BLaER1 treated with 17β-estradiol and CSF1 and Interleukin-3, amounts not matched to agents 10 nM and 100 nM (cell line): ENCODE data around the gene KCNMB1.
A peak's percentile ranks its signal among the peaks of the same experiment; 100 is the strongest.

ENCODE experiments used
- H3K27ac ChIP-seq, 11 experiments: shearing (Covaris generic); formaldehyde crosslinking; 2 replicates each; pipeline ENCODE4 v1.8.1; 2022
- H3K27me3 ChIP-seq, 11 experiments: shearing (Covaris generic); formaldehyde crosslinking; 2 replicates each; pipeline ENCODE4 v1.8.1; 2022
- H3K36me3 ChIP-seq, 11 experiments: shearing (Covaris generic); formaldehyde crosslinking; 2 replicates each; pipeline ENCODE4 v1.8.1; 2022
- H3K4me1 ChIP-seq, 10 experiments: shearing (Covaris generic); formaldehyde crosslinking; 2 replicates each; pipeline ENCODE4 v1.8.1; 2022
- H3K4me2 ChIP-seq, 11 experiments: shearing (Covaris generic); formaldehyde crosslinking; 2 replicates each; pipeline ENCODE4 v1.8.1; 2022
- H3K4me3 ChIP-seq, 10 experiments: shearing (Covaris generic); formaldehyde crosslinking; 2 replicates each; pipeline ENCODE4 v1.8.1; 2022
- H3K9ac ChIP-seq, 11 experiments: shearing (Covaris generic); formaldehyde crosslinking; 2 replicates each; pipeline ENCODE4 v1.8.1; 2022
- H3K9me3 ChIP-seq, 11 experiments: shearing (Covaris generic); formaldehyde crosslinking; replicated peaks in 1 of 11; 2 replicates each; pipeline ENCODE4 v1.8.1; 2022
- H4K20me1 ChIP-seq, 11 experiments: shearing (Covaris generic); formaldehyde crosslinking; 2 replicates each; pipeline ENCODE4 v1.8.1; 2022
- Cebpa-rat ChIP-seq, 11 experiments: shearing (Covaris generic); IDR thresholded peaks; 2 replicates each; pipeline ENCODE4 v1.8.1; 2022

Gene KCNMB1

GRCh38 chr5:170390472-170390871, 1.3 kb upstream of the KCNMB1 start:
- peaks cover 0 to 21% (median 0%) of the 10 kb centered on the region in 11 experiments; a peak in 7 of 22 replicates for H4K20me1 ChIP-seq
- H3K9me3 ChIP-seq: no peaks in the 10 kb centered on the region
- no peak overlapping the region for H3K4me3 ChIP-seq
- H3K4me1 ChIP-seq: peaks cover 70 to 96% (median 87%) of the 10 kb centered on the region in 10 experiments
- H3K36me3 ChIP-seq: peaks cover 0 to 8% (median 0%) of the 10 kb centered on the region in 11 experiments; a peak in 5 of 22 replicates
- peak overlapping the region in 6 of 11 experiments; percentile 3 to 62 (median 52); a peak in 10 of 22 replicates for H3K9ac ChIP-seq
- peak overlapping the region; percentile 26 to 97 (median 93) for H3K4me2 ChIP-seq
- no peak for TF ChIP-seq Cebpa-rat (IDR thresholded peaks at IDR 0.05)
- H3K27me3 ChIP-seq: no peaks in the 10 kb centered on the region
- H3K27ac ChIP-seq: peak overlapping the region in 8 of 11 experiments; percentile 21 to 95 (median 80); a peak in 15 of 22 replicates

- Histone ChIP-seq H3K4me2 (peak overlapping the region; percentile 91 to 98 (median 94)), H3K4me1 (peaks cover 68 to 99% (median 90%) of the 10 kb centered on the region in 10 experiments), H3K36me3 (peaks cover 0 to 17% (median 7%) of the 10 kb centered on the region in 11 experiments; a peak in 10 of 22 replicates), H3K27me3 (no peaks in the 10 kb centered on the region), H3K27ac (peak overlapping the region; percentile 53 to 95 (median 86); a peak in 21 of 22 replicates), H3K4me3 (peak overlapping the region; percentile 52 to 82 (median 66)), H3K9me3 (no peaks in the 10 kb centered on the region), H4K20me1 (peaks cover 0 to 29% (median 0%) of the 10 kb centered on the region in 11 experiments; a peak in 7 of 22 replicates), H3K9ac (peak overlapping the region; percentile 77 to 88 (median 84); a peak in 21 of 22 replicates)
- TF ChIP-seq Cebpa-rat (IDR thresholded peaks at IDR 0.05): no peak; a peak in 2 of 22 replicates
These were observed 354 bp upstream of the KCNMB1 start for GRCh38 chr5:170389550-170389892.

GRCh38 chr5:170387775-170388639, 1.2 kb downstream of the KCNMB1 start:
- Histone ChIP-seq H3K36me3 (peaks cover 0 to 33% (median 21%) of the 10 kb centered on the region in 11 experiments; a peak in 16 of 22 replicates), H3K9ac (peak overlapping the region; percentile 77 to 88 (median 84); a peak in 21 of 22 replicates), H3K27ac (peak overlapping the region in 10 of 11 experiments; percentile 65 to 95 (median 86); a peak in 19 of 22 replicates), H3K4me3 (peak overlapping the region; percentile 52 to 82 (median 66)), H3K9me3 (no peaks in the 10 kb centered on the region), H3K27me3 (no peaks in the 10 kb centered on the region), H4K20me1 (peaks cover 0 to 42% (median 0%) of the 10 kb centered on the region in 11 experiments; a peak in 7 of 22 replicates), H3K4me1 (peaks cover 53 to 92% (median 83%) of the 10 kb centered on the region in 10 experiments), H3K4me2 (peak overlapping the region; percentile 91 to 98 (median 94))
- no peak for TF ChIP-seq Cebpa-rat (IDR thresholded peaks at IDR 0.05)

GRCh38 chr5:170386743-170387395, 2.3 kb downstream of the KCNMB1 start:
- Histone ChIP-seq H3K4me1 (peaks cover 47 to 85% (median 75%) of the 10 kb centered on the region in 10 experiments), H3K27ac (peak overlapping the region in 5 of 11 experiments; percentile 14 to 95 (median 92); a peak in 5 of 22 replicates), H3K27me3 (no peaks in the 10 kb centered on the region), H3K36me3 (peaks cover 0 to 37% (median 29%) of the 10 kb centered on the region in 11 experiments; a peak in 16 of 22 replicates), H3K9me3 (no peaks in the 10 kb centered on the region), H3K9ac (peak overlapping the region in 7 of 11 experiments; percentile 3 to 84 (median 78); a peak in 4 of 22 replicates), H3K4me2 (peak overlapping the region; percentile 91 to 98 (median 94); a peak in 21 of 22 replicates), H4K20me1 (peaks cover 0 to 45% (median 0%) of the 10 kb centered on the region in 11 experiments; a peak in 7 of 22 replicates), H3K4me3 (peak overlapping the region in 2 of 10 experiments; percentile 74 to 82; a peak in 3 of 20 replicates)
- TF ChIP-seq Cebpa-rat (IDR thresholded peaks at IDR 0.05): no peak

- Histone ChIP-seq H3K4me3 (no peak overlapping the region), H3K9ac (no peak overlapping the region), H3K9me3 (no peaks in the 10 kb centered on the region), H3K36me3 (peaks cover 9 to 73% (median 65%) of the 10 kb centered on the region in 11 experiments; a peak in 18 of 22 replicates), H3K4me2 (peak overlapping the region in 5 of 11 experiments; percentile 12 to 39 (median 24); a peak in 7 of 22 replicates), H3K27me3 (no peaks in the 10 kb centered on the region), H3K27ac (no peak overlapping the region), H4K20me1 (peaks cover 0 to 54% (median 4%) of the 10 kb centered on the region in 11 experiments; a peak in 8 of 22 replicates), H3K4me1 (peaks cover 21 to 53% (median 41%) of the 10 kb centered on the region in 10 experiments)
- no peak for TF ChIP-seq Cebpa-rat (IDR thresholded peaks at IDR 0.05)
These were observed 5.9 kb downstream of the KCNMB1 start for GRCh38 chr5:170383227-170383626.

- Histone ChIP-seq H3K9me3 (no peaks in the 10 kb centered on the region), H3K9ac (no peak overlapping the region), H3K4me1 (peaks cover 17 to 48% (median 37%) of the 10 kb centered on the region in 10 experiments), H3K4me3 (no peak overlapping the region), H4K20me1 (peaks cover 0 to 49% (median 4%) of the 10 kb centered on the region in 11 experiments; a peak in 8 of 22 replicates), H3K4me2 (peak overlapping the region in 5 of 11 experiments; percentile 12 to 39 (median 24); a peak in 6 of 22 replicates), H3K27me3 (no peaks in the 10 kb centered on the region), H3K27ac (no peak overlapping the region), H3K36me3 (peaks cover 10 to 78% (median 68%) of the 10 kb centered on the region in 11 experiments; a peak in 18 of 22 replicates)
- no peak for TF ChIP-seq Cebpa-rat (IDR thresholded peaks at IDR 0.05)
These were observed 6.4 kb downstream of the KCNMB1 start for GRCh38 chr5:170382790-170383189.

- Histone ChIP-seq H3K9me3 (peaks cover 0 to 10% (median 3%) of the 10 kb centered on the region in 11 experiments; a peak in 6 of 22 replicates), H3K9ac (0 out of 22 replicates have a peak overlapping the region, but pooled peaks of 1 of the 11 experiments have one; percentile 16), H3K27me3 (no peaks in the 10 kb centered on the region), H3K27ac (no peak overlapping the region), H4K20me1 (peaks cover 0 to 34% (median 0%) of the 10 kb centered on the region in 11 experiments; a peak in 5 of 22 replicates), H3K4me3 (no peak overlapping the region), H3K36me3 (peaks cover 11 to 81% (median 73%) of the 10 kb centered on the region in 11 experiments; a peak in 19 of 22 replicates), H3K4me1 (peaks cover 0 to 25% (median 16%) of the 10 kb centered on the region in 10 experiments; a peak in 15 of 20 replicates), H3K4me2 (no peak overlapping the region)
- TF ChIP-seq Cebpa-rat (IDR thresholded peaks at IDR 0.05): no peak
These were observed 8.7 kb downstream of the KCNMB1 start for GRCh38 chr5:170380361-170380951.

GRCh38 chr5:170378740-170379139, 10.4 kb downstream of the KCNMB1 start:
- no peak overlapping the region for H3K4me2 ChIP-seq
- no peak overlapping the region for H3K27ac ChIP-seq
- peaks cover 11 to 67% (median 56%) of the 10 kb centered on the region in 11 experiments; a peak in 19 of 22 replicates for H3K36me3 ChIP-seq
- H3K9me3 ChIP-seq: peaks cover 0 to 10% (median 3%) of the 10 kb centered on the region in 11 experiments; a peak in 6 of 22 replicates
- TF ChIP-seq Cebpa-rat (IDR thresholded peaks at IDR 0.05): no peak
- peaks cover 0 to 12% (median 6%) of the 10 kb centered on the region in 10 experiments; a peak in 10 of 20 replicates for H3K4me1 ChIP-seq
- no peaks in the 10 kb centered on the region for H3K27me3 ChIP-seq
- H3K9ac ChIP-seq: no peak overlapping the region
- no peak overlapping the region for H3K4me3 ChIP-seq
- H4K20me1 ChIP-seq: peaks cover 0 to 19% (median 0%) of the 10 kb centered on the region in 11 experiments; a peak in 5 of 22 replicates
